ENCODE results near the gene ENPP6. TPM values are rescaled to one million over a fixed set of nuclear protein-coding genes. Genes with fewer than 3 reads are reported as not detected.

Gene ENPP6
- total and polyA plus RNA-seq, 2 of the 13 experiments (the other 11 are each of a cell fraction or from before 2014, with no cell fraction given), result not detected

DNA sequence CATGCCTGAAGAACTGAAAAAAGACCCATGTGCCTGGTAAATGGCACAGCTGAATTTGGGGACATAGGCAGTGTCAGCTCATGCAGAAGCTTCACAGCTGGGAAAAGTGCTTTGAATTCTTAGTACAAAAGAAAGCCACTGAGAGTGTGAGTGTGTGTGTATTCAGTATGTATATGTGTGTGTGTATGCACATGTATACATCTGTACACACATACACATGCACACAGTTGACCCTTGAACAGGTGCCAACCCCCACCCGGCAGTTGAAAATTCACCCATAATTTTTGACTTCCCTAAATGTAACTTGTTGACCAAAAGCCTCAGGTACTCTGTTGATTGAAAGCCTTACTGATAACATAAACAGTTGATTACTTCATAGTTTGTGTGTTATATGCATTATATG lies 49.5 kb upstream of the ENPP6 start (continued):
- TF ChIP-seq ZNF354B (CRISPR knock-in tag; IDR thresholded peaks at IDR 0.05) (no peak), ZNF256 (CRISPR knock-in tag; conservative IDR thresholded peaks at IDR 0.05) (no peak), HDAC1 (CRISPR knock-in tag; IDR thresholded peaks at IDR 0.05) (no peak), RBAK (CRISPR knock-in tag; IDR thresholded peaks at IDR 0.05) (no peak), MXD4 (CRISPR knock-in tag; IDR thresholded peaks at IDR 0.05) (no peak)

DNA sequence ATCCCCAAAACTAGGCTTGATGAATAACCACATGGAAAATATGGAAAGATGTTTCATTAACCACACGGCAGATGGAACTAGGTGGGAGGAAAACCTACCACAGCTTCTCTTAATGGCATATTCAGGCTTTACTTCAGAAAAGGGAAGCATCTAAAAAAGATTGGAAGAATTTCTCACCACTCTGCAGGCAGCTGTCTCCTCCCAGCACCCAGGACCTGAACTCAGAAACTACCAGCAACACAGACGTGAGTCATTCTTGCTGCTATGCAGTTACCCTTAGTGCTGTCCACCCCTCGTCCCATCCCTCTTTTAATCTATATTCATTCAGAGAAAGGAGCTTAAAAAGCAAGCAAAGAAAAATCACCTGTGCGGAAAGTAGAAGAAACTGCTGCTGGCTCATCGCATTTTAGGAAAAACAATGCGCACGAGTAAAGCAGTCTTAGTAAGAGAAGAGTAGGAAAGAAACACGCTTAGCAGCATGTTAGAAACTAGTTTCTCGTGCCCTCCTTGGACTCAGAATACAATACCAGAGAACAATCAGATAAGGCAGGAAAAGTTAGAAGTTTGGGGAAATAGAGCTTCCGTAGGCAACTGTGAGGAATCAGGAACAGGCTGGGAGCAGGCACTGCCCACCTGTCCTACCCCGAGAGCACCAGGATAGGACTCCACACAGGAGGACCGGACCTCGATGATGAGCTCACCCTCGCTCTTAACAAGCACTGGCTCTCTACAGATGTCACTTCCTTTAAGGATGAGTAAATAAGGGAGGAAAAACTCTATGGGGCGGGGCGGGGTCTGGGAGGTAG lies 48.1 kb upstream of the ENPP6 start:
- H3K9me3 ChIP-seq (ENCODE audit: low read length), result no peaks in the 10 kb centered on the region
- intact Hi-C loops (cut with micrococcal nuclease; ENCODE audit: unreplicated experiment) (loop anchor here (5.0 to 10.0 kb wide), 3 partner anchors 82 to 469 kb away; partner anchors contain the start of genes CASP3, CENPU and PRIMPOL), in situ Hi-C loops (cut with HindIII; ENCODE audit: extremely low pct_ligation_motif_present, low pct_unique_long_range_greater_than_20kb) (loop anchor here (5.0 kb wide), 1 partner anchor 272 kb away; no protein-coding TSS in a partner anchor)
- peak overlapping the region in 1 of 3 experiments; percentile 9; a peak in 1 of 6 replicates for H3K4me3 ChIP-seq (replicated peaks in 1 of 3; ENCODE audit: insufficient read depth in 1 of 3, low read depth in 2 of 3, low read length in 3 of 3)
- FAIRE-seq, result no peak
- H3K27ac ChIP-seq (ENCODE audit: extremely low read length, insufficient read depth, low read length), result no peak overlapping the region
- H3K36me3 ChIP-seq (replicated peaks in 1 of 2; ENCODE audit: control insufficient read depth in 1 of 2, insufficient read depth in 2 of 2, low read length in 2 of 2), result no peaks in the 10 kb centered on the region
- peaks cover 34% of the 10 kb centered on the region for H3K4me1 ChIP-seq (ENCODE audit: insufficient read depth, low read length)
- ChIA-PET POLR2A (interaction anchor here (0.9 to 3.3 kb wide), 2 partner anchors 209 to 272 kb away, joined by 3 to 11 read pairs; partner anchors contain the start of gene IRF2), CTCF (ENCODE audit: low intra/inter-chr PET ratio, low total read pairs) (interaction anchor here (3.3 kb wide), 1 partner anchor 273 kb away, joined by 34 read pairs; no protein-coding TSS in a partner anchor)
- no peak for DNase-seq (ENCODE audit: low spot score)
- H3K9ac ChIP-seq (ENCODE audit: insufficient read depth, low read depth, low read length), result no peak overlapping the region
- no peaks in the 10 kb centered on the region for H3K79me2 ChIP-seq (ENCODE audit: insufficient read depth, low read length)
- TF ChIP-seq FOSL2 (CRISPR knock-in tag; IDR thresholded peaks at IDR 0.05), result peak; percentile 55
- TF ChIP-seq ZNF530 (CRISPR knock-in tag; IDR thresholded peaks at IDR 0.05; ENCODE audit: low read depth), result no peak
- no peaks in the 10 kb centered on the region for H3K27me3 ChIP-seq (ENCODE audit: control insufficient read depth in 1 of 2, insufficient read depth in 2 of 2, low read length in 2 of 2)
- 56% methylated on average over 16 of the region's 16 CpGs for whole genome bisulfite sequencing (ENCODE audit: low lambda C conversion rate)
- peak overlapping the region; percentile 57 for H3K4me2 ChIP-seq (ENCODE audit: low read depth, low read length)
- BruUV-seq (replicated peaks), result no TSS peak
- peak overlapping the region; percentile 73 for H2AFZ ChIP-seq (ENCODE audit: low read length)
- ATAC-seq, result 0 out of 3 replicates have a peak, but pooled peaks have one; percentile 12
- no peaks in the 10 kb centered on the region for H4K20me1 ChIP-seq (ENCODE audit: insufficient read depth, low read length)

Measured in HepG2 (cell line).